HG02885 (cell line): ENCODE results near the gene COL13A1.

Experiments used
- ATAC-seq: cut with Tn5 transposase; IDR thresholded peaks from one replicate; pipeline ENCODE4 v1.9.1; 2021; ENCODE audit warnings: mild to moderate bottlenecking; ENCODE audit not compliant: unreplicated experiment, poor library complexity

Gene COL13A1

DNA sequence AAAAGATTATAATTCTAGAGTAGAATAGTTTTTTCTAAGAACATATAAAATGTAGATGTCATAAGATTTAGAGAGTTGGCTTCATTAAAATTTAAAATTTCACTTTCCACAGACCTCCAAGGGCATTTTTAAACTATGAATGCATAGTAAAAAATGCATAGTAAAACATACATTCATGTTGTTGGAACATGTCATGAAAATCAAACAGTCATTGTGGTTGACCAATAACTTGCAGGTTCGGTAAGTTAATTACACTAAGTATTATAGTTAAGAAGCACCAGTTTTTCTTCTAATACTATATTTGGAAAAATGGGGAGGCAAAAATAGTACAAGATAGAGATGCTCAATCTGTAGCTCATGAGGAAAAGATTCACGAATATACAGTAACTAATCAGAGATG is 189.4 kb downstream of the COL13A1 start:
- no peak for ATAC-seq

DNA sequence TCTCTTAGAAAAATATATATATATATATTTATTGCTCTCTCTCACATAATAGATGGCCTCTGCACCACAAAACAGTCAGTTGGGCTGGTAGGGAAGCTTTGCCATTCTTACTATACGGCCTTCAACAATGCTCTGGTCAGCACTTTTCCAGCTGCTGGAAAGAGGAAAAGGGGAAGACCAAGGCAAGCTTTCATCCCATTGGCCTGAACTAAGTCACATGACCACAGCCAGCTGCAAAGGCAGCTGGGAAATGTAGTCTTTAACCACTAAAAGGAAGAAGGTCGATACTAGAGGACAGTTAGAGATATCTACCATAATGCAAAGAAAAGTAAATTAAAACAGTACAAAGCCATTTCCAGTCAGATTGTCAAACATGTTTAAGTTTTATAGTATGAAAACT is 192.6 kb downstream of the COL13A1 start:
- ATAC-seq, result no peak

DNA sequence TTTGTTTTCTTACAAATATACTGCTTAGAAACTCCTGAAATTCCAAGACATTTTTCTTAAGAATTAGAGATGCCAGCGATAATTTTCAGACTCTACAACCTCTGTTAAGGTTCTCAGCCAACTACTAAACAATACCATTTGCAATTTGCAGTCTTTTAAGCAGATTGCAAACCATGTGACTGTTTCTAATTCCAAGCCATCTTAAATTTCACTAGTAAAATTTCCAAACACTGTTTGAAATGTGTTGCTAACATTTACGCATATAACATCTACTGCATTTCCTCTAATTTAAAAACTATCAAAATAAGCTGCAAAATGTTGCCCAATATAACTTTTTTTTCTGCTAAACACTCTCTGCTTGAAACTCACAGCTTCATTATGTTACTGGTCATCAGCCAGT is 194.9 kb downstream of the COL13A1 start:
- ATAC-seq, result no peak

DNA sequence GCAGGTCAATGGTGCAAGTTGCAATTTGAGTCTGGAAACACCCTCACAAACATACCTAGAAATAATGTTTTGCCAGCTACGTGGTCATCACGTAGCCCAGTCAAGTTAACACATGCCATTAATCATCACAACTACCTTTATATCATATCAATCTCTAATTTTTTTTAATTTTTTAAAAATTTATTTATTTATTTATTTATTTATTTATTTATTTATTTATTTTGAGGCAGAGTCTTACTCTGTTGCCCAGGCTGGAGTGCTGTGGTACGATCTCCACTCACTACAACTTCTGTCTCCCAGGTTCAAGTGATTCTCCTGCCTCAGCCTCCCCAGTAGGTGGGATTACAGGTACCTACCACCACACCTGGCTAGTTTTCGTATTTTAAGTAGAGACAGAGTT is 198.6 kb downstream of the COL13A1 start:
- no peak for ATAC-seq

DNA sequence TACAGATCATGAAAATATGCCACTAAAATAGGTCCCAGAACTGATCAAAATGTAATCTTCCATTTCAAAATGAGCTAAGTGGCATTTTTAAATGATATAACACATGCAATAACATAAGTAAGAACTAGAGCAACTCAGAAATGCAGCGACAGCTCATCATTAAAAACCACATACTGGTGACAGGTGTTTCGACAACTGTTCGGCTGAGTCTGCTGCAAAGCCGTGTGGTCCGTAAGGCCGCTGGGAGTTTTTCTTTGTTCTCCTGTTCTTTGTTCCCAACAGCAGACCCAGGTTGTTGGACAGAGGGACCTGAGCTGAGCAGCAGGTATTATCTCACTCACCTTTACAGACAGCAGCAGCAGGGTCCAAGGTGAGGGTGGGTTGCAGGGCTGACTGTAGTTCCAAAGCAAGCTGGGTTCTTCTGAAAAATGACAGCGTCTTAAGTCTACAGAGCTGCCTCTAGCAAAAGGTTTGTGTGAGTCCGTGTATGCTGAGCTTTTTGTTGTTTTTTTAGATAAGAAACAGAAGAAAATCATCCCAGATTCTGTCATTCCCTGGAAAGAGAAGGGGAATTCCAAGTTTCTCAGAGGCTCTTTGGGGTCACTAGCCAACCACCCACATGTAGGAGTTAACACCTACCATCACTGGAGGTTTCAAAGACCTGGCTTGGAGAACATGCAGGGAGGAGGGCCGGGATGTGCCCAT is 205.6 kb downstream of the COL13A1 start:
- ATAC-seq, result no peak
